B cell (primary cell): ENCODE results near the gene TEX19.

Experiments used
- EZH2 ChIP-seq: IDR thresholded peaks from 2 replicates; pipeline ENCODE4 v1.6.1; 2012; ENCODE audit warnings: borderline replicate concordance, low read depth, mild to moderate bottlenecking, moderate library complexity, low read length; ENCODE audit not compliant: insufficient read depth, poor library complexity, severe bottlenecking
- TF ChIP-seq, protein P1 (sequence below): fragments of 200-600 bp; IDR thresholded peaks from one replicate; pipeline ENCODE4 v1.8.0; 2022; ENCODE audit warnings: antibody characterized with exemption, mild to moderate bottlenecking

GRCh38 chr17:82396601-82397435, 37.8 kb downstream of the TEX19 start:
- TF ChIP-seq, protein P1, sequence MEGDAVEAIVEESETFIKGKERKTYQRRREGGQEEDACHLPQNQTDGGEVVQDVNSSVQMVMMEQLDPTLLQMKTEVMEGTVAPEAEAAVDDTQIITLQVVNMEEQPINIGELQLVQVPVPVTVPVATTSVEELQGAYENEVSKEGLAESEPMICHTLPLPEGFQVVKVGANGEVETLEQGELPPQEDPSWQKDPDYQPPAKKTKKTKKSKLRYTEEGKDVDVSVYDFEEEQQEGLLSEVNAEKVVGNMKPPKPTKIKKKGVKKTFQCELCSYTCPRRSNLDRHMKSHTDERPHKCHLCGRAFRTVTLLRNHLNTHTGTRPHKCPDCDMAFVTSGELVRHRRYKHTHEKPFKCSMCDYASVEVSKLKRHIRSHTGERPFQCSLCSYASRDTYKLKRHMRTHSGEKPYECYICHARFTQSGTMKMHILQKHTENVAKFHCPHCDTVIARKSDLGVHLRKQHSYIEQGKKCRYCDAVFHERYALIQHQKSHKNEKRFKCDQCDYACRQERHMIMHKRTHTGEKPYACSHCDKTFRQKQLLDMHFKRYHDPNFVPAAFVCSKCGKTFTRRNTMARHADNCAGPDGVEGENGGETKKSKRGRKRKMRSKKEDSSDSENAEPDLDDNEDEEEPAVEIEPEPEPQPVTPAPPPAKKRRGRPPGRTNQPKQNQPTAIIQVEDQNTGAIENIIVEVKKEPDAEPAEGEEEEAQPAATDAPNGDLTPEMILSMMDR = no peak
- no peak for TF ChIP-seq EZH2
